KBM-7 (cell line): ENCODE data around the gene TKTL2.

Source experiments
- DNase-seq: peaks from one replicate; pipeline ENCODE4 v3.0.0-alpha.2; 2015
- in situ Hi-C: fragments of 300-500 bp; cut with MboI; formaldehyde crosslinking; loops from 2 replicates; pipeline ENCODE4 v1.14.3; 2020; ENCODE audit warnings: low sequenced_read_pairs, low pct_unique_long_range_greater_than_20kb, mixed read lengths

The TKTL2 gene, protein sequence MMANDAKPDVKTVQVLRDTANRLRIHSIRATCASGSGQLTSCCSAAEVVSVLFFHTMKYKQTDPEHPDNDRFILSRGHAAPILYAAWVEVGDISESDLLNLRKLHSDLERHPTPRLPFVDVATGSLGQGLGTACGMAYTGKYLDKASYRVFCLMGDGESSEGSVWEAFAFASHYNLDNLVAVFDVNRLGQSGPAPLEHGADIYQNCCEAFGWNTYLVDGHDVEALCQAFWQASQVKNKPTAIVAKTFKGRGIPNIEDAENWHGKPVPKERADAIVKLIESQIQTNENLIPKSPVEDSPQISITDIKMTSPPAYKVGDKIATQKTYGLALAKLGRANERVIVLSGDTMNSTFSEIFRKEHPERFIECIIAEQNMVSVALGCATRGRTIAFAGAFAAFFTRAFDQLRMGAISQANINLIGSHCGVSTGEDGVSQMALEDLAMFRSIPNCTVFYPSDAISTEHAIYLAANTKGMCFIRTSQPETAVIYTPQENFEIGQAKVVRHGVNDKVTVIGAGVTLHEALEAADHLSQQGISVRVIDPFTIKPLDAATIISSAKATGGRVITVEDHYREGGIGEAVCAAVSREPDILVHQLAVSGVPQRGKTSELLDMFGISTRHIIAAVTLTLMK

DNA sequence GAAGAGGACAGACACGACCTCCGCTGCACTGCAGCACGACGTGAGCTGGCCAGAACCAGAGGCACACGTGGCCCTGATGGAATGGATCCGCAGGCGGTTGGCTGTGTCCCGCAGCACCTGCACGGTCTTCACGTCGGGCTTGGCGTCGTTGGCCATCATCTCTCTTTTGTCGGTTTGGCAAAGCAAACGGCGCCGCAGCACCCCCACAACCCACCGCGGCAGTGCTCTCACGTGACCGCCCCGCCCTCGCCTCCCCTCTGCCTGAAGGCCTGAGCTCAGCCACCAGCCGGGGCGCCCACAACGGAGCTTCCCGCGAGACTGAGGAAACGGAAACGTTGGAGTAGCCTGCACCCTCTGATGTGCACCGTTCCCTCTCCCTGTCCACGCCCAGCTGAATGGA is at the start of gene TKTL2:
Gene TKTL2, minus strand, starts transcription at position 179 of the 400 bp plus-strand sequence. Its CDS starts 20 bp downstream, at position 159.
- no peak for DNase-seq
- in situ Hi-C loops: no loop called here

DNA sequence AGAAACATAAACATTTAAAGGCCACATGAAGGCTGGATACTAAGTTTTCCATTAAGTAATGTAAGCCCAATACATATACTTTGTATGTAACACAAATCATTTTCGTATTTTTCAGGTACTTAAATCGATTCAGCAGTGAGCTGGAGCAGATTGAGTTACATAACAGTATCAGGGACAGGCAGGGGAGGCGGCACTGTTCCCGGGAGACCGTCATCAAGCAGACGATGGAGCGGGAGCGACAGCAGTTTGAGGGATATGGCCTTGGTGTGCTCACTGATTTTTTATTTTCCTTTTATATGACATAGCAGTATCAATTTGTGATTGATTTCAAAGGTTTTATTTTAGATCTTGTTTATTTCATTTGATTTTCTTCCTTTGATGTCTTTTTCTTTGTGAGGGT is 41.6 kb upstream of the TKTL2 start:
- in situ Hi-C loops: no loop called here

DNA sequence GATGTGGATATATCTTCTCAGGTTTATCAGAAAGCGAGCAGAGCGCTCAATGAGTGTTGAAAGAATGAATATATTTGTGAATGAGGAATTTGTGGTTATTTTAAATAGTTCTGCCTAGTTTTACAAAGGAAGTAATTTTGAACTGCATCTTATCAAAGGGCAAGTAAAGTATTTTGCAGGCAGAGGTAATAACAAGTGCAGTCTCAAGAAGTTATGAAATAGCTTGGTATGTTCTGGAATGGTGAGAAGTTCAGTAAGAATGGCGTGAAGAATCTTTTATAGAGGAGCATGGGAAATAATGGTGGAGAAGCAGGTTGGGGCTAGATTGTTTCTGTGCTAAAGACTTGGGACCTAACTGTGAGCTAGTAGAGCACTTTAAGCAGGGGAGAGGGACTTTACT is 31.8 kb upstream of the TKTL2 start:
- no peak for DNase-seq
- in situ Hi-C loops: no loop called here

More for the DNA sequence above, 41.6 kb upstream of the TKTL2 start:
- DNase-seq: no peak

DNA sequence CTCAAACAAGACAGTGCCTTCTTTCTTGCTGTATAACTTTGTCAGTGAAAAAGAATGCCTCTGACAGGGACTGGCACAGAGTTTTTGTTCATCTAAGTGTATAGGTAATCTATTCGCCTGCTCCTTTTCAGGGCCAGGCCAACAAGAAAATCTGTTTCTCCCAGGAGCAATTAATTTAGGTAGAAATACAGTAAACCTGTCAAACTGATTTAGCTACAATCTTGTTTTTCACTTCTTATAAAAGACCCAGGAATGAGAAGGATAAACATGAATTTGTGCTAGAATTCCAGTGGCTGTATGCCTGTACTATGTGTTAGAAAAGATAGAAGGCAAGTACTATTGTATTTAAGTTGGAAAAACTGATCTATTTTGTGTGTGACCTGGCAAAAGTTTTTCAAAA is 27.0 kb upstream of the TKTL2 start:
- no peak for DNase-seq
- in situ Hi-C loops: no loop called here

DNA sequence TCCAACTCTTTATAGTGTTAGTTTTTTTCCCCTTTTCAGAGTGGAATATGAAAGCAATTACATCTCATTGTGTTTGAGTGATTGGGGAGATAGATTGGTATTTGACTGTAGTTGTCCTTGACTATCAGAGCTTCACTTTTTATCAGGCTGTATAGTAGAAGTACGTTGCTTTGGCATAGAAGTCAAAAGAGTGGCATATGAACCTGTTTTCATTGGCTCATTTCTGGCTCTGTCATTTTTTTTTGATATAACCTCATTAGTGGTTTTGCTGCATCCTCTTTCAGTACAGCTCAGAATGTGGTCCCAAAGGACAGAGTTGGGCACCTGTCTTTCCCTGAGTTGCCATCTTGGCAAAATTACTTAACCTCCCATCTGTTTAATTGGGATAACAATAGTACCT is 22.3 kb upstream of the TKTL2 start:
- in situ Hi-C loops: no loop called here
- DNase-seq: peak; percentile 50

DNA sequence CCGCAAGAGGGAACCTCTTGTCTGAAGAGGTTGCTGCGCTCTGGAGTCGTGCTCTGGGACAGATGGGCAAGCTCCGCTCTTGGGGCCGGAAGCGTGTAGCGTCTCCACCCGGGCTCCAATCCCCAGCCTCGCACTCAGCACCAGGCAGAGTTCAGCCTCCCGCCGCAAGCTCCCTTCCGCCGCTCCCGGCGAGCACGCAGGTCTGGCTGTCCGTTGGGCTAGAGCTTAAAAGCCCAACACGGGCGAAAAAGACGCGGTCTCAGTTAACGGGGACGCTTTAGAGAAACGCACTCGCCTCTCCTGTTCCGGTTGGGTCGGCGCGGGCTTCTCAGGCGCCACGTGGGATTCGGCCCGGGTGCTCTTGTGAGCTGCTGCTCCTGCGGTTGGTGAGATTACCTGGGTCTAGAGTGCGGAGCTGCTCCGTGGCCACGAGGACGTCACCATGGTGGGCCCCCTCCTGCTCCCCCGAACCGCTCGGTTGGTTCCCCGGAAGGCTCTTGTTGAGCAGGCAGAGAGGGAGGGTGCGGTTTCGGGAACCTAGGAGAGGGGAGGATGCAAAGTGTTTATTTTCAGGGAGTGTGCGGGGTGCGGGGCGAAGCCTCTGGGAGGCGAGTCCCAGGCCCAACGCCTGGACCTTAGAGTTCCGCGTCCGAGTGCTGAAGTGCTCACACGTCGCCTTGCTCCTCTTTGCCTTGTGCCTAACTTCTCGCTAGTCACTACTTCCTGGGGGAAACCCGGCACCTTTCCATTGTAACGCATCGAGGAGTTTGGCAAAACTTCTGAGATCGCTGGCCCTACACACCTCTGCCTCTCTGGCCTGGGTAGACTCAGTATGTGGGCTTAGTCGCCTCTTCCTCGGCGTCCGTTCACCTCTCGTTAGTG is 21.0 kb upstream of the TKTL2 start, which contains the start of gene TMA16:
Gene TMA16, plus strand, starts transcription at position 331 of the 882 bp plus-strand sequence. Its CDS starts 112 bp downstream, at position 443.
- in situ Hi-C loops: no loop called here

DNA sequence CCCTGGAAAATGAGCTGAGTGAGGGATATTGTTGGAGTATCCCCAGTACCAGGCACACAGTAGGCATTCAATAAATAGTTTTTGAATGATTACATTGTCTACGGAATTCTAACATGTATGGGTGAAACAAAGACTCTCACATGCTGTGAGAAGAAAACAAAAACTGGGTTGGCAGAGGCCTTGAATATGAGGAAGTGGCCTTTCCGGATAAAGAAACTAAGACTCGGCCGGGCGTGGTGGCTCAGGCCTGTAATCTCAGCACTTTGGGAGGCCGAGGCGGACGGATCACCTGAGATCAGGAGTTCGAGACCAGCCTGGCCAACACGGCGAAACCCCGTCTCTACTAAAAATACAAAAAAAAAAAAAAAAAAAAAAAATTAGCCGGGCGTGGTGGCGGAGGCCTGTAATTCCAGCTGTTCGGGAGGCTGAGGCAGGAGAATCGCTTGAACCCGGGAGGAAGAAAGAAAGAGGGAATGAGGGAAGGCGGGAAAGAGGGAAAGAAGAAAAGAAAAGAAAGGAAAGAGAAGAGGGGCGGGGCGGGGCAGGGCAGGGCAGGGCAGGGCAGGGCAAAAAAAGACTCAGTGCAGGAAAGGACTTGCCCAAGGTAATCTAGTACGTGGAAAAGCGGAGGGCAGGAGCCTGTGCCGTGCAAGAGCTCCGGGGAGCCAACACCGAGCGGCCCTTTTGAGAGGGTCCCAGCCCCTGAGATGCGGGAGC is 20.2 kb upstream of the TKTL2 start:
- DNase-seq: peak; percentile 61
- in situ Hi-C loops: no loop called here

More for the DNA sequence above, 21.0 kb upstream of the TKTL2 start, which contains the start of gene TMA16:
- peak; percentile 96 for DNase-seq

DNA sequence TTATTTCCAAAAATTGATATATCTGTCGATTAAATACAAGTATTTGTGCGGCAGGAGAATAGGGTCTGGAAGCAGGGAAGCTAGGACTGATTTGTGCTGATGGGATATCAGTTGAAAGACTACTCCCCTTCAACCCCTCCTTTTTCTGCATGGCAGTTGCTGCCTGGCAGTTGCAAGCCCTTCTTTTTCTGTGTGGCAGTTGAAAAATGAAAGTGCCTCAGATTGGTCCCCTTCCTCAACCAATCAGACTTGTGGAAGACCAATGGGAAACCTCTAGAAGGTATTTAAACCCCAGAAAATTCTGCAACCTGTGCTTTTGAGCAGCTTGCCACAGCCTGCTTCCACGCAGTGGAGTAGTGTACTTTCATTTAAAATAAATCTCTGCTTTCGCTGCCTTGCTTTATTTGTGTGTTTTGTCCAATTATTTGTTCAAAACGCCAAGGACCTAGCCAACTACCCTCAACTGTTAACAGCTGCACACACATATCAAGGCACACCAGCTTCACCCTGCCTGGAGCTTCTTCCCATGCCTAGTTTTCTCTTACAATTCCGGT is 19.5 kb upstream of the TKTL2 start:
- in situ Hi-C loops: no loop called here
- DNase-seq: no peak

DNA sequence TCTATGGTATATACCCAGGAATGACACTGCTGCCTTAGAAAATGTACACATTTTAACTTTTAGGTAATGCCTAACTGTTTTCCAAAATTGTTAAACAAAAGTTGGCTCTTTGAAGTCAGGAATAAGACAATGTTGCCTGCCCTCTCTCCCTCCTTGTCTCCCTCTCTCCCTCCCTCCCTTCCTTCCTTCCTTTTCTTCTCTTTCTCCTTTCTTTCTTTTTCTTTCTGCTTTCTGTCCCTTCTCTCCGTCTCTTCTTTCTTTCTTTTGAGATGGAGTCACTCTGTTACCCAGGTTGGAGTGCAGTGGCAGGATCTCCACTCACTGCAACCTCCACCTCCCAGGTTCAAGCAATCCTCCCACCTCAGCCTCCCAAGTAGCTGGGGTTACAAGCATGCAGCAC is 16.4 kb upstream of the TKTL2 start:
- no peak for DNase-seq
- in situ Hi-C loops: no loop called here

DNA sequence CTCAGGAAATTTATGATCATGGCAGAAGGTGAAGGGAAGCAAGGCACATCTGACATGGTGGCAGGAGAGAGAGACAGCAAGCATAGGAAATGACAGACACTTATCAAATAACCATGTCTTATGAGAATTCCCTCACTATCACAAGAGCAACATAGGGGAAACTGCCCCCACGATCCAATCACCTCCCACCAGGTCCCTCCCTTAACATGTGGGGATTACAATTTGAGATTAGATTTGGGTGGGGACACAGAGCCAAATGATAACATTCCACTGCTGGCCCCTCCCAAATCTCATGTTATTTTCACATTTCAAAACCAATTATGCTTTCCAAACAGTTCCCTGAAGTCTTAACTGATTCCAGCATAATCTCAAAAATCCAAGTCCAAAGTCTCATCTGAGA is 12.8 kb upstream of the TKTL2 start:
- DNase-seq: no peak
- in situ Hi-C loops: no loop called here

DNA sequence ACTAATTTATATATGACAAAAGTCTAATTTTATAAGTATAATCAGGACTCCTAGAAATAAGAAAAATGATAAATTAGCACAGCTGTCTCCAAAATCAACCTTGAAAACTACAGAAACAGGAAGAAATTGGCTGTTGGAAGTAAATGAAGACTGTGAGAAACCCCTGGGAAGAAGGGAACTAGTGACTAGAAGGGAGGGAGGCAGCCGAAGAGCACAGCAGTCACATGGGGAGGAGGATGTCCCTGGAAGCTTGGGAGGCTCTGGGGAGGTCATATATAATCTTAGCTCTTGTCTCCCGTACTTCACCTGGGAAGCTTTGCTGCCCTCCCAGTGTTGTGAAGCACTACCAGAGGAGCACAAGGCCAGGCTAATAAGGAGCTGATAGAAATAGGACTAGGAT is 12.0 kb upstream of the TKTL2 start:
- no peak for DNase-seq
- in situ Hi-C loops: no loop called here

DNA sequence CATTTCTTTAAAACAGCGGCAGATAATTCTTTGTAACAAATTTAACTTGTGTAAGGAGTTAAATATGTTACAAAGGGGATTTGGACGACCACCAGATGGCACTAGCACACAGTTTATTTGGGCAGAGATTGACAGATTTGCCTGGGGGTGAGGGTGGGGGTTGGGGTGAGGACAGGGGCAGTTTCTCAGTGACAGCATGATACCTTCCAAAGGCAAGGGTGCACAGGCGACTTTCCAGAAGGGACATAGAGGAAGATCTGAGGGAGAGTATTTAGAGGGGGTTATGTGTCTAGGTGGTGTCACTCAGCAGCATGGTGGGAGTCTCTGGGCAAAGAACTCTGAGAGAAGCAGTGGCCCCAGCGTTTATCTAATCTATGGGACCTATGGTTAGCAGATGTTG is 11.4 kb upstream of the TKTL2 start:
- in situ Hi-C loops: no loop called here
- DNase-seq: peak; percentile 72

DNA sequence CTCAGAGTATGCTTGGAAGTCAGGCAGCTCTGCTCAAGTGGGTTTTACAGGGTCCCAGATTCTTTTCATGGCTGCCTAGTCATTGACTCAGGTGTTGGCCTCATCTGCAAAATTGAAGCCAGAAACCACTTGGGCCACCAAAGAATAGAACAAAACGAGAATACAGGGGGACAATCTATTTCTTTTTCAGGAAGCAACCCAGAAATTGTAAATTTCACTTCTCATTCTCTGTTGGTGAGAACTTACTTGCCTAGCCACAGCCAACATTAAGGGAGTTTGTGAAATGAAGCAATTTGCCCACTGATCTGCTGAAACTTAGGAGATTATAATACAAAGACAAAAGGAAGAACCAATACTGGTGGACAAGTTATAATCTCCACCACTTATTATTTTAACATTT is 8.6 kb upstream of the TKTL2 start:
- in situ Hi-C loops: no loop called here
- DNase-seq: no peak

DNA sequence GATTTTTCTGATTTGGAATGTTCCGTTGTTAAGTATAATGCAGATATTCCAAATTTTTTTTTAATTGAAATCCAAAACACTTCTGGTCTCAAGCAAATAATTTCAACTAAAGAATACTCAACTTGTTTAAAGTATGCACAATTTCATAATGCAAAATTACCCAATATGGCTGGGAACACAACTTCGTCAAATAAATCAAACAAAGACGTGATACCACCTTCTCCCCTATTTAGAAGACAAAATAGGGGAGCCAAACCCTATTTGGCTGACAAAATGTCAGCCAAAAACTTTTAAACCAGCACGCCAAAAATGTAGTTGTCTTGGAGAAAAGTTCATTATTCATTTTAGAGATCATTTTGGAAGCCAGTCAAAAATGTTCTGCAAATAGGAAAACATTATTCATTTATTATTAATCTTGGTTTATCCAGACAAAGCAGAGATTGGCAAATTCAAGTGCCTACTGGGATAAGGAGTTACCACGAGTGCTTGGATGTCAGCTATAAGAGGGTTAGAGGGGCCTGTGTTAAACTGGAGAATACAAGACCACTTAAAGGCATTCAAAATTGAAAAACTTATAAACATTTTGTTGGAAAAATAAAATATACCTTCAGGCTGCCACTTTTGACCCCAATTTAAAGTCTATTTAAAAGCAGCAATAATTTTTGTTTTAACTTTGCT is 3.3 kb upstream of the TKTL2 start:
- in situ Hi-C loops: no loop called here
- DNase-seq: no peak

DNA sequence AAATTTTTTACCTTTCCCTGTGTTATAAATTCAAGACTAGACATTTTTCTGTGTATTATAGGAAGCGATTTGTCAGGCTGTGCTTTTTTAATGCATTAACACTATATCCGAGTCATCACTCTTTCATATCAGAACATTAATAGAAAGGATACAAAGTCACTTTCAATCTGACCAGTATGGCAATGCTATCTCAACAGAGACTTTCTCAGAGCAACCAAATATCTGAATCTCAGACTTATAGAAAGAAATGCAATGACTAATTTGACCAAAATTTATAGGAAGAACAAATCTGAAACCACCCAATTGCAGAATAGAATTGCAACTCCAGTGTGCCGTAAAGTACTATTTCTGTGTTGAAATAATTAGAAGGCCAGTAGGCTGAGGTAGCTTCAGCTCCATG is 473 bp upstream of the TKTL2 start:
- no peak for DNase-seq
- in situ Hi-C loops: no loop called here

DNA sequence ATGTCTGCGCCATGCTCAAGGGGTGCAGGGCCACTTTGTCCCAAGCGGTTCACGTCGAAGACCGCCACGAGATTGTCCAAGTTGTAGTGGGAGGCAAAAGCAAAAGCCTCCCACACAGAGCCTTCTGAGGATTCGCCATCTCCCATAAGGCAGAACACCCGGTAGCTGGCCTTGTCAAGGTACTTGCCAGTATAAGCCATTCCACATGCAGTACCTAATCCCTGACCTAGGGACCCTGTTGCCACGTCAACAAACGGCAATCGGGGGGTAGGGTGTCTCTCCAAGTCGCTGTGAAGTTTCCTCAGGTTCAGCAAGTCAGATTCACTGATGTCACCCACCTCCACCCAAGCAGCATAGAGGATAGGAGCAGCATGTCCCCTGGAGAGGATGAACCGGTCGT is 424 bp downstream of the TKTL2 start:
- DNase-seq: no peak
- in situ Hi-C loops: no loop called here

DNA sequence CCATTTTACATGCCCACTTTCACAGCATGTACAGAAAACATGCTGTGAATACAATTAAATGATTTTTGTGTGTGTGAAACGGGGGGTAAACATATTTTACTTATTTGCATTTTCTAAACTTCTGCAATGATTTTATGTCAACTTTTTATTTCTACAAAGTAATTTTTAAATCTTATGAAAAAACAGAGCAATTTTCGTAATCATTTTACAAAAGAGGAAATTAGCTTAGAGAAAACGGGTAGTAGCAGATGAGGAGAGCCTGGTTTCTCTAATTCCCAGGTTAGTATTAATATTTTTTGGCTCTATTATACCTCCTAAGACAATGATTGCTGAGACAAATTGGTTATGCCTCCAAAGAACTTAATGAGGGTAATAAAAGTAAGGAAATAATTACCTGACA is 3.2 kb downstream of the TKTL2 start:
- DNase-seq: no peak
- in situ Hi-C loops: no loop called here

DNA sequence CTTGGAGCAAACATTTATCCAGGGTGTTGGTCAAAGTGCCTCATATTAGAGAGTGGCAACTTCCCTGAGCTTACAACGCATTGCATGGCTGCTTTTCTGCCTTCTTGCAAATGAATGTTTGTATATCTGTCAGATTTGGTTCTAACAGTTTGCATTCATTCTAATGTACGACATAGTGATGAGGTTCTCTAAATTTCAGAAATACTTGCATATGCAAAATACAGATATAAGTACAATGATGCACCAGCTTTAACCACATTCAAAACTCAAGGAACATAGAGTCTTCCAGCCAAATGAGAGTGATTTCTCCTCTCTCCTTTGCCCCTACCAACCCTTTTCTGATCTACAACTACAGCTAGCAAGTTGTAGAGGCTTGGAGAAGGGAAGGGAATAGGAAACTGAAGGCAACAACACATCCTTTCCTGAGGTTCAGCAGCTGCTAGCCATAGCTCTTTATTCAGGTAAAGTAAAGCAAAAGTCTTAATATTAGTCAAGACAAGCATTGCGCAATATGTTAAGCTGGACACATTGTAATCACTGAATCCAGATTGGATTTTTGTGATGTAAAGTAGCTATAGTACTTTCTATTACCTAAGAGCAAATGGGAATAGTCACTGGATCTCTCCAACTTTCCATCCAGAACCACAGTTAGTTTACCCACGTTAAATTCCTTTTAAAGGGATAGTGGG is 6.3 kb downstream of the TKTL2 start:
- in situ Hi-C loops: no loop called here
- no peak for DNase-seq
